GM19395 (cell line): Measurements from ENCODE around the gene LYPD3.

Experiments
- ATAC-seq: cut with Tn5 transposase; IDR thresholded peaks from one replicate; pipeline ENCODE4 v1.9.1; 2021; ENCODE audit warnings: mild to moderate bottlenecking, moderate library complexity; ENCODE audit not compliant: unreplicated experiment

The LYPD3 gene

DNA sequence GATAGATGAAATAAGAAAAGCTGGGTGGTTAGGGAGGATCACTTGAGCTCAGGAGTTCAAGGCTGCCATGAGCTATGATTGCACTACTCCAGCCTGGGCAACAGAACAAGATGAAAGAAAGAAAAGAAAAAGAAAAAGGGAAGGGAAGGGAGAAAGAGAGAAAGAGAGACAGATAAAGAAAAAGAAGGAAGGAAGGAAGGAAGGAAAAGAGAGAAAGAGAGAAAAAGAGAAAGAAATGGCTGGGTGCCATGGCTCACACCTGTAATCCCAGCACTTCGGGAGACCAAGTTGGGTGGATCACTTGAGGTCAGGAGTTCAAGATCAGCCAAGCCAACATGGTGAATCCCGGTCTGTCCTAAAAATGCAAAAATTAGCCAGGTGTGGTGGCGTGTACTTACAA is 29.6 kb downstream of the LYPD3 start:
- ATAC-seq = no peak

DNA sequence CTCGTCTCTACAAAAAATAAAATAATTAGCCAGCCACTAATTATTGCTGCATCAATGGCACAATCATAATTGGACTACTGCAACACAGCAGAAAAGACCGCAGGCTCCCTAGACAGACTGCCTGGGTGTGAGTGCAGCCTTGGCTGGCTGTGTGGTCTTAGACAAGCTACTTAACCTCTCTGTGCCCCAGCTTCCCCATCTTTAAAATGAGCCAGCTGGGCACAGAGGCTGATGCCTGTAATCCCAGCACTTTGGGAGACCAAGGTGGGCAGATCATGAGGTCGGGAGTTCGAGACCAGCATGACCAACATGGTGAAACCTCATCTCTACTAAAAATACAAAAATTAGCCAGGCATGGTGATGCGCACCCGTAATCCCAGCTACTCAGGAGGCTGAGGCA is 31.7 kb downstream of the LYPD3 start:
- ATAC-seq = no peak

DNA sequence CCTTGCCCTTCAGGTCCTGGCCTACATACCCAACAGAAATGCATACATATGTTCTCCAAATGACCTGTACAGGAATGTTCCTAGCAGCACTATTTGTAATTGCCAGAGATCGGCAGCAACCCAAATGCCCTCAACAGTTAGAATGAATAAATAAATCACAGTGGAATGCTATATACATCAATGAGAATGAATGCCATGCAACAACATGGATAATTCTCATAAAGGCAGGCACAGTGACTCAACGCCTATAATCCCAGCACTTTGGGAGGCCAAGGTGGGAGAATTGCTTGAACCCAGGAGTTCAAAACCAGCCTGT is 32.1 kb downstream of the LYPD3 start:
- no peak for ATAC-seq

DNA sequence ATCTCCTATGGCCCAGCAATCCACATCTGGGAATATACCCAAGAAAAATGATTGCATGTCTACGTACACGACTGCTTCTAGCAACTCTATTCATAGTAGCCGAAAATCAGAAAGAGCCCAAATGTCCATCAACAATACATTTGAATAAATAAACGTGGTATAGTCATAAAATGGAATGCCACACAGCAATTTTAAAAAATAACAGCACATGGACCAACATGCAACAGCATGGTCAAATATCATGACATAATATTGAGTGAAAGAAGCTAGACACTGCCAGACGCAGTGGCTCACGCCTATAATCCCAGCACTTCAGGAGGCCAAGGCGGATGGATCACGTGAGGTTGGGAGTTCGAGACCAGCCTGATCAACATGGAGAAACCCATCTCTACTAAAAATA is 34.4 kb downstream of the LYPD3 start:
- ATAC-seq = no peak

DNA sequence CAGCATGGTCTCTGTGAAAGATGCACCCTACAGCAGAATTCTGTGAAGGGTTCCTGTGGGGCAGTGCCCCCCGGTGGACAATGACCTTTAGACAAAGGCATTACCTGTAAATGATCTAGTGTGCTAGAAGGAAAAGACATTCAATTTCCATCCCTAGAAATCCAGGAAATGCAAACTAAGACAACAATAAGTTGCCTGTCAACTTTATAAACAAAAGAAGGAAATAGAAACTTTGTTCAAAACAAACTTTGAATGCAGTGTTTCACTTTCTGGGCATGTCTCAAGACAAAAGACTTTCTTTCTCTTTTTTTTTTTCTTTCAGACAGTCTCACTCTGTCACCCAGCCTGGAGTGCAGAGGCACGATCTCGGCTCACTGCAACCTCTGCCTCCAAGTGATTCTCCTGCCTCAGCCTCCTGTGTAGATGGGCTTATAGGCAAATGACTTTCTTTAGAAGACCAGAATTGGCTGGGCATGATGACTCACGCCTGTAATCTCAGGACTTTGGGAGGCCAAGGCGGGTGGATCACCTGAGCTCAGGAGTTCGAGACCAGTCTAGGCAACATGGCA is 35.2 kb downstream of the LYPD3 start:
- no peak for ATAC-seq

DNA sequence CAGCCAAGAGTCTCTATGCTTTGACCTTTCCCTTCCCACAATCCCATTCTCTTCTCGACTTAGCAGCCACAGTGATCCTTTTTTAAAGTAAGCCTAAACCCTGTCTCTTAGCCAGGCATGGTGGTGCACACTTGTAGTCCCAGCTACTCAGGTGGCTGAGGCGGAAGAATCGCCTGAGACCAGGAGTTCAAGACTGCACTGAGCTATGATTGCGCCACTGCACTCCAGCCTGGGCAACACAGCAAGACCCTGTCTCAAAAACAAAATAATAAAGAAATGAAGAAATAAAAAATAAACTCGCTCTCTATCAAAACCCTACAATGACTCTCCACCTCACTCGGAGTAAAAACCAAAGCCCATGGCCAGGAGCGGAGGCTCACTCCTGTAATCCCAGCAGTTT is 36.0 kb downstream of the LYPD3 start:
- no peak for ATAC-seq

DNA sequence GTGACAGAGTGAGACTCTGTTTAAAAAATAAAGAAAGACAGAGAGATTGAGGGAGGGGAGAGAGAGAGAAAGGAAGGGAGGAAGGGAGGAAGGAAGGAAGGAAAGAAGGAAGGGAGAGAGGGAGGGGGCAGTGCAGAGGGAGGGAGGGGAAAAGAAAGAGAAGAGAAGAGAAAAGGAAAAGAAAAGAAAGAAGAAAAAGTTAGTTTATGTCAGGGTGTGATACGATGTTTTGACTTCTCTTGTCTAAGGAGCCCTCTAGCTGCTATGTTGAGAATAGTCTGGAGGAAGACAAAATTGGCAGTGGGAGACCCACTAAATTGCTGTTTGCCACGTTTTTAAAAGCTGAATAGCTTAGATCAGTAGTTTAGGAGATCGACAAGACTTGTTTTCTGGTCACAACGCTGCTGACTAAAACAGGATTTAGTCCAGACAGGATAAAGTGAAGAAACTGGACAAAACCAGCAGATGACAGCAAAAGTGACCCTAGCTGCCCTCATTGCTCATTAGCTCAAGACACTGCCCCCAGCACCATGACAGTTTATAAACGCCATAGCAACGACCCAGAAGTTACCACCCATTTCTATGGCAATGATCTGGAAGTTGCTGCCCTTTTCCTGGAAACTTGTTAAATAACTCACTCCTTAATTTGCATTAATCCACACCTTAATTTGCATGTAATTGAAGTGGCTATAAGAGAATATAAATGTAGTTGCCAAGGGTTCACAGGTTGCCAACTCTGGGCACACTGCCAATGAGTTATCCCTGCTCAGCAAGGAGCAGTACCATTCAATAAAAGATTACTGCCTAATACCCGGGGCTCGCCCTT is 39.6 kb downstream of the LYPD3 start:
- ATAC-seq = no peak

DNA sequence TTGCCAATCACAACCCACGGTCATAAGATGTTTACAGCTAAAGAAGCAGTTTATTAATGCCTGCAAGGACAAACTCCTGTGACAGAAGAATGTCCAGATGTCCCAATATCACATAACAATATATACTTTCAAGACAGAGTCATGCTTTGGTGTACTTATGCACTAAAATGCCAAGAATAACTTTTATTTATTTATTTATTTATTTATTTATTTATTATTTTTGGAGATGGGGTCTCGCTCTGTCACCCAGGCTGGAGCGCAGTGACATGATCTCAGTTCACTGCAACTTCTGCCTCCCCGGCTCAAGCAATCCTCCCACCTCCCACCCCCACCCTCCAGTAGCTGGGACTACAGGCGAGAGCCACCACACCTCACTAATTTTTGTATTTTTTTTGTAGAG is 41.6 kb downstream of the LYPD3 start:
- ATAC-seq = no peak

DNA sequence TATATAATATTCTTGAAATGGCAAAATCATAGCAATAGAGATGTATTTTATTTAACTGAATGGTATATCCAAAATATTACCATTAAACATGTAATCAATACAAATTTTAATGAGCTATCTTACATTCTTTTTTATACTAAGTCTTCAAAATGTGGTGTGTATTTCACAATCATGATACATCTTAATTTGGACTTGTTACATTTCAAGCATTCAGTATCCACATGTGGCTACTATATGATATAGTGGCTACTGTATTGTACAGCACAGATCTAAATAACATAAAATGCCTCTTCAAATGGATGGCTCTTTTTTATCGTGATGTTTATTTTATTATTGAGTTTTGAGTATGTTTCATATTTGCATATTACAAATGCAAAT is 42.7 kb downstream of the LYPD3 start:
- no peak for ATAC-seq

DNA sequence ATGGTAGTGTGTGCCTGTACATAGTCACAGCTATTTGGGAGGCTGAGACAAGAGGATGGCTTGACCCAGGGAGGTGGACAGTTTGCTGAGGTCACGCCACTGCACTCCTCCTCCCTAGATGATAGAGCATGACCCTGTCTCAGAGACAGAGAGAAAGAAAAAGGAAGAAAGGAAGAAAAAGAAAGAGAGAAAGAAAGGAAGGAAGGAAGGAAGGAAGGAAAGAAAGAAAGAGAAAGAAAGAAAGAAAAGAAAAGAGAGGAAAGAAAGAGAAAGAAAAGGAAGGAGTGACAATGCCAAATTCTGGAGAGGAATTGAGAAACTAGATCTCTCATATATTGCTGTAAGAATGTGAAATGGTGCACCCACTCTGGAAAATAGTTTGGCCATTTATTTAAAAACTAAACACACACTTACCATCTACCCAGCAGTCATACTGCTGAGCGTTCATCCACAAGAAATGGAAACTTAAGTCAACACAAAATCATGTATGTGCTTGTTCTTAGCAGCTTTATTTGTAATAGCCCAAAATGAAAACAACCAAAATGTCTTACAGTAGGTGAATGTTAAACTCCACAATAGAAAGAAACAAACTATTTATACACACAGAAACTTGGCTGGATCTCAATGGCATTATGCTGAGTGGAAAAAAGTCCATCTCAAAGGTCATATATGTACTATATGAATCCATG is 43.3 kb downstream of the LYPD3 start:
- no peak for ATAC-seq

DNA sequence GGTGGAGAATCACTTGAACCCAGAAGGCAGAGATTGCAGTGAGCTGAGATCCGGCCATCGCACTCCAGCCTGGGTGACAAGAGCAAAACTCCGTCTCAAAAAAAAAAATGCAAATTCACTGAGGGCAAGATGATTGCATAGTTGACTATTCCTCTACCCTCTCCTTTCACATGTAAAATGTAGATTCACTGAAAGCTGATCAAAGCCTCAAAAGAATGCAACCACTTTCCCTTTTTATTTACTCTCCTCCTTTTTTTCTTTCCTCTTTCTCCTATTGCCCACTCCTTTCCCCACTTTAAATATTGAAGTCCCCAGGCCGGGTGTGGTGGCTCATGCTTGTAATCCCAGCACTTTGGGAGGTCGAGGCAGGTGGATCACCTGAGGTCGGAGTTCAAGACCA is 44.5 kb downstream of the LYPD3 start:
- ATAC-seq = no peak

DNA sequence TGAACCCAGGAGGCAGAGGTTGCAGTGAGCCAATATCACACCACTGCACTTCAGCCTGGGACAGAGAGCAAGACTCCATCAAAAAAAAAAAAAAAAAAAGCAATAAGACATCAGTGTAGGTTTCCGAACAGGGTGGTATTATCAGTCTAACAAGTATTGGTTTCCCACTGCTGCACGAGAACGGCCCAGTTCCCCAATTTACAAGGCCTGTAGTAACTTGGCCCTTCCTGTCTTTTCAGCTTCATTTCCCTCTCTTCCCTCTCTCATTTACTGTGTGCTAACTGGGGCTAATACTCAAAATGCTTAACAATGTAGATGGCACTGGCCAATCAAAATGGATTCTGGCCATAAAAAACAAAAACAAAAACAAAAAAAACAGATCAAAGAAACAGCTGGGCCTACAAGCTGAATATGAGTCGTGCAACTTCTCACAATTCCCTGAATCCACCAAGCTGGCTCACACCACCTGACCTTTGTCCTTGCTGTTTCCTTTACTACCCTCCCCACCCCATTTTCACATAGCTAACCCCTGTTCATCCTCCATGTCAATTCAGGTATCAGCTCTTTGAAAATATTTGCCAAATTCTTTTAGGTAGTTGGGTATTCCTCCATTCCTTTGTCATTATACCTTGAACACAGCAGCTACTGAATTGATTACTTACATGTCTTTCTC is 48.3 kb downstream of the LYPD3 start:
- ATAC-seq = no peak

DNA sequence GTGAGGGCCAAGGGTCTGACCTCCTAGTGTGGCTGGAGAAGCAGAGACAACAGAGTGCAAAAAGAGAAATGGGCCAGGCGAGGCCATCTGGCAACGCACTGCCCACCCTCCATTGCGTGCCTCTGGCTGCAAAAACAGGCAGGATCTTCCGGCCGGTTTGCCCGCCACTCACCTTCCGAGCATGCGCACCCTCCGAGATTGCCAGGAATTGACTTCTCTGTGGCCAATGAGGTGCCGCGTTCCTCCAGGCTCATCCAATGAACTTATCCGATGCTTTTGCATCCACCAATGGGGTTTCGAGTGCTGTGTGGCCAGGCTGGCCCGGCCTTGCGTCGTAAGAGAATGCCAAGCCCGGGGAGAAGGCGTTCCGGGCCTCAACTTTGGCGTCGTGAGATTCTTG is 50.9 kb downstream of the LYPD3 start, which contains the start of gene TEX101:
Gene TEX101 (plus strand): TSS at position 337 of the 400 bp plus-strand sequence. CDS start 1,030 bp downstream, outside the sequence.
- ATAC-seq = no peak

DNA sequence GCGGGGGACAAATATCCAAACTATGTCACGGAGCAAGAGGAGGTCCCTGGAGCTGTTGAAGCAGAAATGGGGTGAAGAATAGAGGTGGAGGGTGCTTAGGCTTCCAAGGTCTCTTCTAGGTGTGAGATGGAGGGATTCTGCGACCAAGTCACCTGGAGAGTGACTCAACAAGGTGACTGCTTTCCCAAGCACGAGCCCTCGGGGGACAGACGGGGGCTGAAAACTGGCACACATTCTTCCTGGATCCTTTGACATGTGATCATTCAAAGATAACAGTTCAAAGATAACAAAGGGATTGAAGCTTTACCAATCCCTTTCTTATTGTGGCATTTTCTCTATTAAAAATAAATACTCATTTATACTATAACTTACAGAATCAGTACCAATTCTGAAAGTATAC is 53.0 kb downstream of the LYPD3 start:
- no peak for ATAC-seq
